B cell (primary cell): Measurements from ENCODE around the gene ATP5MC2. TPM values are rescaled to one million over a fixed set of nuclear protein-coding genes. Genes with fewer than 3 reads are reported as not detected.

Experiments
- ATAC-seq: fragments of 200-7000 bp; cut with Tn5 transposase; one replicate; pipeline ENCODE4 v1.10.0; 2021; ENCODE audit warnings: low read depth, mild to moderate bottlenecking, moderate number of reproducible peaks, moderate library complexity
- CTCF ChIA-PET: fragments of 350-600 bp; sonication (Branson Sonifier 250); formaldehyde crosslinking; loops from one replicate; lab custom pipeline; 2021; ENCODE audit warnings: antibody characterized with exemption, inconsistent platforms; lab: Charles Lee
- POLR2A ChIA-PET: fragments of 350-600 bp; sonication (Branson Sonifier 250); formaldehyde crosslinking; loops from one replicate; lab custom pipeline; 2021; ENCODE audit warnings: antibody characterized with exemption; lab: Charles Lee
- DNase-seq: peaks from one replicate; pipeline ENCODE4 v3.0.0; 2013
- H2AFZ ChIP-seq: 2 replicates; pipeline ENCODE4 v1.6.1; 2012; ENCODE audit warnings: mild to moderate bottlenecking, low read depth, low read length; ENCODE audit not compliant: insufficient read depth, poor library complexity, severe bottlenecking
- H3K27ac ChIP-seq, 2 donors: 1 replicate in 1 of 2; 2 replicates in 1 of 2; pipeline ENCODE4 v1.5.1; 2012 to 2013; ENCODE audit warnings: low read length in 2 of 2, mild to moderate bottlenecking in 2 of 2, moderate library complexity in 1 of 2
- H3K27me3 ChIP-seq, 4 experiments: fragments of 200-600 bp in 1 of 4; sonication (generic) in 1 of 4; replicated peaks in 1 of 4; 1 replicate in 2 of 4; 2 replicates in 2 of 4; pipeline versions ENCODE4 v1.6.1 to v1.7.0; 2013 to 2016; ENCODE audit warnings: low read length in 3 of 4, mild to moderate bottlenecking in 2 of 4, mixed read lengths in 1 of 4, moderate library complexity in 1 of 4; ENCODE audit not compliant: insufficient read depth in 4 of 4, control insufficient read depth in 3 of 4; ENCODE audit errors: control extremely low read depth in 1 of 4
- H3K36me3 ChIP-seq, 2 experiments: replicated peaks in 1 of 2; 1 replicate in 1 of 2; 2 replicates in 1 of 2; pipeline versions ENCODE4 v1.6.1 to v1.7.1; 2013; ENCODE audit warnings: low read length in 1 of 2; ENCODE audit not compliant: insufficient read depth in 2 of 2, control insufficient read depth in 1 of 2; ENCODE audit errors: control extremely low read depth in 1 of 2, extremely low read depth in 1 of 2
- H3K4me1 ChIP-seq, 2 donors: fragments of 200-600 bp in 1 of 2; sonication (generic) in 1 of 2; 1 replicate in 1 of 2; 2 replicates in 1 of 2; pipeline versions ENCODE4 v1.5.1 to v1.6.1; 2013 to 2017; ENCODE audit warnings: low read length in 2 of 2; ENCODE audit not compliant: control insufficient read depth in 2 of 2, insufficient read depth in 2 of 2
- H3K4me2 ChIP-seq: replicated peaks from 2 replicates; pipeline ENCODE3; 2012; ENCODE audit warnings: mild to moderate bottlenecking, low read depth, low read length; ENCODE audit not compliant: poor library complexity, severe bottlenecking
- H3K4me3 ChIP-seq, 5 experiments: fragments of 200-600 bp in 1 of 5; sonication (generic) in 1 of 5; 1 replicate in 3 of 5; 2 replicates in 2 of 5; pipeline versions ENCODE4 v1.5.1 to v1.7.0; 2011 to 2016; ENCODE audit warnings: low read length in 4 of 5, mild to moderate bottlenecking in 4 of 5, low read depth in 2 of 5, control low read depth in 1 of 5, moderate library complexity in 1 of 5; ENCODE audit not compliant: insufficient read depth in 1 of 5; ENCODE audit errors: control extremely low read depth in 1 of 5, extremely low read depth in 1 of 5
- H3K79me2 ChIP-seq: fragments of 200-600 bp; sonication (generic); one replicate; pipeline ENCODE4 v1.6.0; 2016; ENCODE audit warnings: low read length; ENCODE audit not compliant: control insufficient read depth, insufficient read depth
- H3K9ac ChIP-seq: fragments of 200-600 bp; sonication (generic); 2 replicates; pipeline ENCODE4 v1.6.1; 2017; ENCODE audit warnings: mild to moderate bottlenecking, low read length, moderate library complexity
- H3K9me3 ChIP-seq, 3 donors: one replicate each; pipeline versions ENCODE4 v1.6.1 to v1.7.1; 2013; ENCODE audit warnings: low read length in 2 of 3; ENCODE audit not compliant: control insufficient read depth in 2 of 3, insufficient read depth in 1 of 3; ENCODE audit errors: control extremely low read depth in 1 of 3
- H4K20me1 ChIP-seq: 2 replicates; pipeline ENCODE4 v1.6.0; 2012; ENCODE audit warnings: mild to moderate bottlenecking, low read length; ENCODE audit not compliant: insufficient read depth, control insufficient read depth, poor library complexity, severe bottlenecking
- H3K27ac Mint-ChIP-seq: one replicate; pipeline ENCODE4 v1.8.0; 2021; ENCODE audit warnings: mixed read lengths
- H3K27me3 Mint-ChIP-seq: one replicate; pipeline ENCODE4 v1.8.0; 2021; ENCODE audit warnings: mixed read lengths
- H3K4me1 Mint-ChIP-seq: one replicate; pipeline ENCODE4 v1.8.0; 2021; ENCODE audit warnings: mixed read lengths
- H3K4me3 Mint-ChIP-seq: one replicate; pipeline ENCODE4 v1.8.0; 2021; ENCODE audit warnings: mixed read lengths
- H3K9me3 Mint-ChIP-seq: one replicate; pipeline ENCODE4 v1.8.0; 2022; ENCODE audit warnings: mixed read lengths; ENCODE audit not compliant: insufficient read depth
- CTCF ChIP-seq: fragments of 200-600 bp; IDR thresholded peaks from one replicate; pipeline ENCODE4 v1.8.0; 2022; ENCODE audit warnings: antibody characterized with exemption, mild to moderate bottlenecking
- EZH2 ChIP-seq: IDR thresholded peaks from 2 replicates; pipeline ENCODE4 v1.6.1; 2012; ENCODE audit warnings: borderline replicate concordance, low read depth, mild to moderate bottlenecking, moderate library complexity, low read length; ENCODE audit not compliant: insufficient read depth, poor library complexity, severe bottlenecking
- WGBS: methylation state at CpG from one replicate; pipeline ENCODE4 v1.1.5; 2013; ENCODE audit warnings: missing lambda C conversion rate; ENCODE audit not compliant: insufficient coverage; 5-methylcytosine and 5-hydroxymethylcytosine counted together
- intact Hi-C: fragments of 100-400 bp; cut with micrococcal nuclease; formaldehyde crosslinking; loops from one replicate; pipeline ENCODE4 v1.10.0; 2022
- polyA plus RNA-seq: library from polyadenylated mRNA; depleted of rRNA; stranded (reverse); fragments of >200 nt; gene quantifications from 2 replicates; pipeline ENCODE4 v1.2.3, GENCODE V29; 2012
- total RNA-seq, 2 donors: library from RNA; stranded (reverse); fragments of 120-200 nt in 1 of 2; gene quantifications; 1 replicate in 1 of 2; 2 replicates in 1 of 2; pipeline versions ENCODE4 v1.2.3 to v1.2.4, GENCODE V29; 2013 to 2022

The ATP5MC2 gene
- total and polyA plus RNA-seq, 2 donors (not counting 1 experiment from before 2014, with no cell fraction given): 212 to 435 TPM

- Histone ChIP-seq H3K9me3 (no peaks in the 10 kb centered on the region), H3K27ac (no peak overlapping the region), H3K27me3 (no peaks in the 10 kb centered on the region), H3K4me1 (no peaks in the 10 kb centered on the region), H3K36me3 (no peaks in the 10 kb centered on the region), H2AFZ (no peak overlapping the region), H4K20me1 (no peaks in the 10 kb centered on the region), H3K4me3 (no peak overlapping the region), H3K9ac (no peak overlapping the region), H3K4me2 (no peak overlapping the region), H3K79me2 (no peaks in the 10 kb centered on the region)
- H3K27me3 Mint-ChIP-seq: peaks cover 13% of the 10 kb centered on the region
- no peak overlapping the region for H3K27ac Mint-ChIP-seq
- H3K4me3 Mint-ChIP-seq: no peak overlapping the region
- DNase-seq (no peak), ATAC-seq (no peak)
- POLR2A ChIA-PET: no interaction called here
- CTCF ChIA-PET: interaction anchor here (1.4 to 1.6 kb wide), 2 partner anchors 61 to 72 kb away, joined by 4 to 5 read pairs; no protein-coding TSS in a partner anchor
- 94% methylated on average over 3 of the region's 3 CpGs for WGBS
- TF ChIP-seq EZH2: no peak
- no peak for TF ChIP-seq CTCF
- no peaks in the 10 kb centered on the region for H3K9me3 Mint-ChIP-seq
- intact Hi-C loops: no loop called here
- H3K4me1 Mint-ChIP-seq: no peaks in the 10 kb centered on the region
Measured at GRCh38 chr12:53684654-53685220, 8.9 kb upstream of the ATP5MC2 start.

- ChIA-PET POLR2A (no interaction called here), CTCF (interaction anchor here (1.2 to 1.4 kb wide), 2 partner anchors 62 to 73 kb away, joined by 3 to 4 read pairs; no protein-coding TSS in a partner anchor)
- H3K9me3 Mint-ChIP-seq: no peaks in the 10 kb centered on the region
- ATAC-seq: no peak
- Histone ChIP-seq H3K9me3 (no peaks in the 10 kb centered on the region), H3K79me2 (no peaks in the 10 kb centered on the region), H3K4me3 (no peak overlapping the region), H4K20me1 (no peaks in the 10 kb centered on the region), H3K27me3 (peaks cover 0 to 2% (median 0%) of the 10 kb centered on the region in 4 experiments), H3K4me1 (no peaks in the 10 kb centered on the region), H2AFZ (no peak overlapping the region), H3K36me3 (no peaks in the 10 kb centered on the region), H3K27ac (no peak overlapping the region), H3K9ac (no peak overlapping the region), H3K4me2 (no peak overlapping the region)
- 93% methylated on average over 5 of the region's 9 CpGs for WGBS
- TF ChIP-seq EZH2 (no peak), CTCF (no peak)
- no peak overlapping the region for H3K4me3 Mint-ChIP-seq
- DNase-seq: no peak
- H3K27me3 Mint-ChIP-seq: peaks cover 14% of the 10 kb centered on the region
- no peak overlapping the region for H3K27ac Mint-ChIP-seq
- intact Hi-C loops: no loop called here
- H3K4me1 Mint-ChIP-seq: no peaks in the 10 kb centered on the region
Measured at GRCh38 chr12:53683983-53684382, 8.1 kb upstream of the ATP5MC2 start.
